Measurements from ENCODE around the gene RENBP.

RENBP gene

GRCh38 chrX:153939573-153939972 lies 4.9 kb downstream of the RENBP start:
- TF ChIP-seq REST (IDR thresholded peaks at IDR 0.05; ENCODE audit: insufficient read depth in 1 of 2, low read depth in 2 of 2, low read length in 2 of 2), result no peak
- no peak for TF ChIP-seq POLR2AphosphoS5 (IDR thresholded peaks at IDR 0.05; ENCODE audit: low read depth, low read length)
- no peak for TF ChIP-seq SIN3A (IDR thresholded peaks at IDR 0.05; ENCODE audit: borderline replicate concordance, insufficient read depth, low read length)
- no peak for TF ChIP-seq TAF1 (IDR thresholded peaks at IDR 0.05; ENCODE audit: borderline replicate concordance, insufficient read depth, low read length)
- no peak for TF ChIP-seq FOXP2 (optimal IDR thresholded peaks at IDR 0.05; ENCODE audit: borderline replicate concordance, extremely low read depth, extremely low read length, insufficient read depth)

GRCh38 chrX:153938226-153938786 lies 6.1 kb downstream of the RENBP start:
- no peak for TF ChIP-seq POLR2AphosphoS5 (IDR thresholded peaks at IDR 0.05; ENCODE audit: low read depth, low read length)
- TF ChIP-seq SIN3A (IDR thresholded peaks at IDR 0.05; ENCODE audit: borderline replicate concordance, insufficient read depth, low read length), result no peak
- no peak for TF ChIP-seq TAF1 (IDR thresholded peaks at IDR 0.05; ENCODE audit: borderline replicate concordance, insufficient read depth, low read length)
- TF ChIP-seq REST (IDR thresholded peaks at IDR 0.05; ENCODE audit: insufficient read depth in 1 of 2, low read depth in 2 of 2, low read length in 2 of 2), result no peak
- TF ChIP-seq FOXP2 (optimal IDR thresholded peaks at IDR 0.05; ENCODE audit: borderline replicate concordance, extremely low read depth, extremely low read length, insufficient read depth), result no peak

GRCh38 chrX:153937056-153937455 lies 7.4 kb downstream of the RENBP start:
- no peak for TF ChIP-seq REST (IDR thresholded peaks at IDR 0.05; ENCODE audit: insufficient read depth in 1 of 2, low read depth in 2 of 2, low read length in 2 of 2)
- TF ChIP-seq POLR2AphosphoS5 (IDR thresholded peaks at IDR 0.05; ENCODE audit: low read depth, low read length), result no peak
- no peak for TF ChIP-seq TAF1 (IDR thresholded peaks at IDR 0.05; ENCODE audit: borderline replicate concordance, insufficient read depth, low read length)
- no peak for TF ChIP-seq SIN3A (IDR thresholded peaks at IDR 0.05; ENCODE audit: borderline replicate concordance, insufficient read depth, low read length)
- no peak for TF ChIP-seq FOXP2 (optimal IDR thresholded peaks at IDR 0.05; ENCODE audit: borderline replicate concordance, extremely low read depth, extremely low read length, insufficient read depth)

- no peak for TF ChIP-seq POLR2AphosphoS5 (IDR thresholded peaks at IDR 0.05; ENCODE audit: low read depth, low read length)
- no peak for TF ChIP-seq REST (IDR thresholded peaks at IDR 0.05; ENCODE audit: insufficient read depth in 1 of 2, low read depth in 2 of 2, low read length in 2 of 2)
- TF ChIP-seq TAF1 (IDR thresholded peaks at IDR 0.05; ENCODE audit: borderline replicate concordance, insufficient read depth, low read length), result no peak
- no peak for TF ChIP-seq SIN3A (IDR thresholded peaks at IDR 0.05; ENCODE audit: borderline replicate concordance, insufficient read depth, low read length)
- no peak for TF ChIP-seq FOXP2 (optimal IDR thresholded peaks at IDR 0.05; ENCODE audit: borderline replicate concordance, extremely low read depth, extremely low read length, insufficient read depth)
Measured at GRCh38 chrX:153935326-153935851, 9.1 kb downstream of the RENBP start.

All from PFSK-1 (cell line).